Measurements from ENCODE around the gene FAR2. TPM values are rescaled to one million over a fixed set of nuclear protein-coding genes. Genes with fewer than 3 reads are reported as not detected.

FAR2 gene
- total and polyA plus RNA-seq, 2 experiments from 2014 or later = 2.1 to 3.6 TPM

GRCh38 chr12:29346769-29347421 lies 197.8 kb downstream of the FAR2 start:
- no peak for TF ChIP-seq EZH2 (IDR thresholded peaks at IDR 0.05; ENCODE audit: insufficient read depth, poor library complexity, severe bottlenecking)
- no peak for TF ChIP-seq EZH2phosphoT487 (IDR thresholded peaks at IDR 0.05; ENCODE audit: insufficient read depth, low read depth)
- Histone ChIP-seq H3K79me2 (ENCODE audit: insufficient read depth) (no peaks in the 10 kb centered on the region), H3F3A (ENCODE audit: insufficient read depth) (peaks cover 7% of the 10 kb centered on the region; the same call in 1 of the 2 replicates), H2AFZ (no peak overlapping the region), H3K4me1 (ENCODE audit: insufficient read depth) (peaks cover 16% of the 10 kb centered on the region), H3K9me3 (ENCODE audit: low read depth) (no peaks in the 10 kb centered on the region), H3K36me3 (ENCODE audit: low read depth) (peaks cover 46% of the 10 kb centered on the region), H3K27me3 (replicated peaks; ENCODE audit: insufficient read depth) (no peaks in the 10 kb centered on the region), H4K20me1 (ENCODE audit: insufficient read depth) (no peaks in the 10 kb centered on the region), H3K27ac (no peak overlapping the region), H3K4me2 (ENCODE audit: unreplicated experiment) (no peak overlapping the region), H3K4me3 (no peak overlapping the region), H3K9ac (no peak overlapping the region), H3K9me2 (ENCODE audit: insufficient read depth) (no peaks in the 10 kb centered on the region)
- WGBS, 2 experiments (ENCODE audit: low coverage in 1 of 2, low lambda C conversion rate in 2 of 2, missing lambda C conversion rate in 2 of 2) = 98 to 99% methylated on average over 3 of the region's 3 CpGs
- peak; percentile 14 for DNase-seq
- in situ Hi-C loops (cut with MboI) = no loop called here

- Histone ChIP-seq H3K9me3 (ENCODE audit: low read depth) (no peaks in the 10 kb centered on the region), H3F3A (ENCODE audit: insufficient read depth) (peaks cover 7% of the 10 kb centered on the region; the same call in 1 of the 2 replicates), H4K20me1 (ENCODE audit: insufficient read depth) (no peaks in the 10 kb centered on the region), H3K4me2 (ENCODE audit: unreplicated experiment) (no peak overlapping the region), H2AFZ (no peak overlapping the region), H3K4me1 (ENCODE audit: insufficient read depth) (peaks cover 16% of the 10 kb centered on the region), H3K36me3 (ENCODE audit: low read depth) (peaks cover 33% of the 10 kb centered on the region), H3K27me3 (replicated peaks; ENCODE audit: insufficient read depth) (no peaks in the 10 kb centered on the region), H3K27ac (no peak overlapping the region), H3K79me2 (ENCODE audit: insufficient read depth) (no peaks in the 10 kb centered on the region), H3K9me2 (ENCODE audit: insufficient read depth) (no peaks in the 10 kb centered on the region), H3K9ac (no peak overlapping the region), H3K4me3 (no peak overlapping the region)
- in situ Hi-C loops (cut with MboI) = loop anchor here (25.0 kb wide), 1 partner anchor 88 kb away; no protein-coding TSS in a partner anchor
- DNase-seq = peak; percentile 64
- no peak for TF ChIP-seq EZH2phosphoT487 (IDR thresholded peaks at IDR 0.05; ENCODE audit: insufficient read depth, low read depth)
- TF ChIP-seq EZH2 (IDR thresholded peaks at IDR 0.05; ENCODE audit: insufficient read depth, poor library complexity, severe bottlenecking) = no peak
These were observed 201.0 kb downstream of the FAR2 start for GRCh38 chr12:29350080-29350479.

GRCh38 chr12:29354954-29355353 lies 205.9 kb downstream of the FAR2 start:
- no peaks in the 10 kb centered on the region for H3K9me2 ChIP-seq (ENCODE audit: insufficient read depth)
- peaks cover 13% of the 10 kb centered on the region for H3K4me1 ChIP-seq (ENCODE audit: insufficient read depth)
- H3K36me3 ChIP-seq (ENCODE audit: low read depth) = peaks cover 25% of the 10 kb centered on the region
- H3K27ac ChIP-seq = no peak overlapping the region
- no peak for DNase-seq
- H3K4me2 ChIP-seq (ENCODE audit: unreplicated experiment) = no peak overlapping the region
- WGBS, 2 experiments (ENCODE audit: low coverage in 1 of 2, low lambda C conversion rate in 2 of 2, missing lambda C conversion rate in 2 of 2) = 100% methylated on average over 1 of the region's 1 CpG
- H3K79me2 ChIP-seq (ENCODE audit: insufficient read depth) = no peaks in the 10 kb centered on the region
- no peaks in the 10 kb centered on the region for H3K27me3 ChIP-seq (replicated peaks; ENCODE audit: insufficient read depth)
- peaks cover 7% of the 10 kb centered on the region; the same call in 1 of the 2 replicates for H3F3A ChIP-seq (ENCODE audit: insufficient read depth)
- in situ Hi-C loops (cut with MboI) = loop anchor here (25.0 kb wide), 1 partner anchor 93 kb away; no protein-coding TSS in a partner anchor
- H3K9me3 ChIP-seq (ENCODE audit: low read depth) = no peaks in the 10 kb centered on the region
- no peak overlapping the region for H3K9ac ChIP-seq
- H4K20me1 ChIP-seq (ENCODE audit: insufficient read depth) = no peaks in the 10 kb centered on the region
- TF ChIP-seq EZH2phosphoT487 (IDR thresholded peaks at IDR 0.05; ENCODE audit: insufficient read depth, low read depth) (no peak), EZH2 (IDR thresholded peaks at IDR 0.05; ENCODE audit: insufficient read depth, poor library complexity, severe bottlenecking) (no peak)
- H2AFZ ChIP-seq = no peak overlapping the region
- no peak overlapping the region for H3K4me3 ChIP-seq

DNA sequence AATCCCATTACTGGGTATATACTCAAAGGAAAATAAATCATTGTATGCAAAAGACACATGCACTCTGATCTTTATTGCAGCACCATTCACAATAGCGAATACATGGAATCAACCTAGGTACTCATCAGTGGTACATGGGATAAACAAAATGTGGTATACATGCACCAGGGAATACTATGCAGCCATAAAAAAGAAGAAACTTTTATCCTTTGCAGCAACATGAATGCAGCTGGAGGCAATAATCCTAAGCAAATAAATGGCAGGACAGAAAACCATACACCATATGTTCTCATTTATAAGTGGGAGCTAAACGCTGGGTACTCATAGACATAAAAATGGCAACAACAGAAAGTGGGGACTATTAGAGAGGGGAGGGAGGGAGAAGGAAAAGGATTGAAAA lies 216.0 kb downstream of the FAR2 start:
- no peak overlapping the region for H3K9ac ChIP-seq
- in situ Hi-C loops (cut with MboI) = loop anchor here (25.0 kb wide), 1 partner anchor 103 kb away; no protein-coding TSS in a partner anchor
- DNase-seq = no peak
- no peaks in the 10 kb centered on the region for H3K27me3 ChIP-seq (replicated peaks; ENCODE audit: insufficient read depth)
- no peak overlapping the region for H3K27ac ChIP-seq
- no peaks in the 10 kb centered on the region for H3F3A ChIP-seq (ENCODE audit: insufficient read depth)
- WGBS, 2 experiments (ENCODE audit: low coverage in 1 of 2, low lambda C conversion rate in 2 of 2, missing lambda C conversion rate in 2 of 2) = 100% methylated on average over 2 of the region's 2 CpGs
- H3K9me2 ChIP-seq (ENCODE audit: insufficient read depth) = no peaks in the 10 kb centered on the region
- TF ChIP-seq EZH2 (IDR thresholded peaks at IDR 0.05; ENCODE audit: insufficient read depth, poor library complexity, severe bottlenecking) = no peak
- no peak for TF ChIP-seq EZH2phosphoT487 (IDR thresholded peaks at IDR 0.05; ENCODE audit: insufficient read depth, low read depth)
- peaks cover 38% of the 10 kb centered on the region for H3K36me3 ChIP-seq (ENCODE audit: low read depth)
- H3K4me2 ChIP-seq (ENCODE audit: unreplicated experiment) = no peak overlapping the region
- H3K79me2 ChIP-seq (ENCODE audit: insufficient read depth) = peaks cover 18% of the 10 kb centered on the region
- no peaks in the 10 kb centered on the region for H3K9me3 ChIP-seq (ENCODE audit: low read depth)
- no peak overlapping the region for H3K4me3 ChIP-seq
- no peak overlapping the region for H2AFZ ChIP-seq
- no peaks in the 10 kb centered on the region for H3K4me1 ChIP-seq (ENCODE audit: insufficient read depth)
- H4K20me1 ChIP-seq (ENCODE audit: insufficient read depth) = no peaks in the 10 kb centered on the region
